ENCODE data around the gene NOXO1.
"Not testable (repeated sequence)": the region's sequence is repeated elsewhere in the genome, so short reads cannot be mapped to it uniquely, and the experiment has no call there.

Gene NOXO1

GRCh38 chr16:1963806-1964505 is 17.3 kb downstream of the NOXO1 start:
- Mint-ChIP-seq H3K4me3 (peak overlapping the region; percentile 94), H3K36me3 (peaks cover 22% of the 10 kb centered on the region), H3K27me3 (no peaks in the 10 kb centered on the region), H3K9me3 (no peaks in the 10 kb centered on the region), H3K27ac (peak overlapping the region; percentile 98), H3K4me1 (peaks cover 34% of the 10 kb centered on the region)

GRCh38 chr16:1962161-1963153 is 18.8 kb downstream of the NOXO1 start:
- peaks cover 22% of the 10 kb centered on the region for H3K36me3 Mint-ChIP-seq
- H3K9me3 Mint-ChIP-seq, H3K27me3 Mint-ChIP-seq: not testable (repeated sequence)
- H3K4me3 Mint-ChIP-seq = peak overlapping the region; percentile 94
- H3K4me1 Mint-ChIP-seq = peaks cover 34% of the 10 kb centered on the region
- H3K27ac Mint-ChIP-seq = peak overlapping the region; percentile 98

- H3K4me3 Mint-ChIP-seq = peak overlapping the region; percentile 94
- no peaks in the 10 kb centered on the region for H3K27me3 Mint-ChIP-seq
- H3K27ac Mint-ChIP-seq = peak overlapping the region; percentile 98
- H3K36me3 Mint-ChIP-seq = peaks cover 22% of the 10 kb centered on the region
- H3K4me1 Mint-ChIP-seq = peaks cover 34% of the 10 kb centered on the region
- H3K9me3 Mint-ChIP-seq = no peaks in the 10 kb centered on the region
Observed at GRCh38 chr16:1961651-1962067, 19.6 kb downstream of the NOXO1 start.

- no peaks in the 10 kb centered on the region for H3K9me3 Mint-ChIP-seq
- peak overlapping the region; percentile 94 for H3K4me3 Mint-ChIP-seq
- H3K27ac Mint-ChIP-seq = peak overlapping the region; percentile 92
- H3K36me3 Mint-ChIP-seq = peaks cover 22% of the 10 kb centered on the region
- no peaks in the 10 kb centered on the region for H3K27me3 Mint-ChIP-seq
- H3K4me1 Mint-ChIP-seq = peaks cover 34% of the 10 kb centered on the region
Observed at GRCh38 chr16:1960665-1961630, 20.3 kb downstream of the NOXO1 start.

- peaks cover 19% of the 10 kb centered on the region for H3K36me3 Mint-ChIP-seq
- peak within 1 kb of the TSS; percentile 94 for H3K4me3 Mint-ChIP-seq
- no peaks in the 10 kb centered on the region for H3K9me3 Mint-ChIP-seq
- peaks cover 28% of the 10 kb centered on the region for H3K4me1 Mint-ChIP-seq
- H3K27me3 Mint-ChIP-seq = no peaks in the 10 kb centered on the region
- peak within 1 kb of the TSS; percentile 92 for H3K27ac Mint-ChIP-seq
Observed at GRCh38 chr16:1959269-1960039, 21.8 kb downstream of the NOXO1 start, which contains the start of gene NDUFB10. NDUFB10 (plus strand) TSS chr16:1959538; CDS start chr16:1959625, 87 bp downstream.

GRCh38 chr16:1958715-1959268 is 22.5 kb downstream of the NOXO1 start:
- H3K27ac Mint-ChIP-seq = peak overlapping the region; percentile 46
- peaks cover 15% of the 10 kb centered on the region for H3K36me3 Mint-ChIP-seq
- no peaks in the 10 kb centered on the region for H3K27me3 Mint-ChIP-seq
- H3K9me3 Mint-ChIP-seq = no peaks in the 10 kb centered on the region
- peaks cover 28% of the 10 kb centered on the region for H3K4me1 Mint-ChIP-seq
- H3K4me3 Mint-ChIP-seq = peak overlapping the region; percentile 94

GRCh38 chr16:1958143-1958491 is 23.2 kb downstream of the NOXO1 start:
- H3K9me3 Mint-ChIP-seq, H3K27me3 Mint-ChIP-seq, H3K36me3 Mint-ChIP-seq, H3K4me3 Mint-ChIP-seq, H3K27ac Mint-ChIP-seq: not testable (repeated sequence)
- H3K4me1 Mint-ChIP-seq = peaks cover 25% of the 10 kb centered on the region

GRCh38 chr16:1957434-1958142 is 23.7 kb downstream of the NOXO1 start:
- H3K27ac Mint-ChIP-seq, H3K4me3 Mint-ChIP-seq, H3K27me3 Mint-ChIP-seq, H3K36me3 Mint-ChIP-seq, H3K9me3 Mint-ChIP-seq: not testable (repeated sequence)
- H3K4me1 Mint-ChIP-seq = peaks cover 21% of the 10 kb centered on the region

- H3K27me3 Mint-ChIP-seq = no peaks in the 10 kb centered on the region
Observed at GRCh38 chr16:1953734-1954133, 27.5 kb downstream of the NOXO1 start.

GRCh38 chr16:1950559-1950958 is 30.7 kb downstream of the NOXO1 start:
- no peak overlapping the region for H3K4me3 Mint-ChIP-seq
- no peak overlapping the region for H3K27ac Mint-ChIP-seq
- no peaks in the 10 kb centered on the region for H3K27me3 Mint-ChIP-seq
- no peaks in the 10 kb centered on the region for H3K36me3 Mint-ChIP-seq
- no peaks in the 10 kb centered on the region for H3K4me1 Mint-ChIP-seq
- H3K9me3 Mint-ChIP-seq = no peaks in the 10 kb centered on the region

More at GRCh38 chr16:1953734-1954133, 27.5 kb downstream of the NOXO1 start:
- Mint-ChIP-seq H3K27ac (no peak overlapping the region), H3K4me3 (no peak overlapping the region), H3K36me3 (no peaks in the 10 kb centered on the region), H3K9me3 (no peaks in the 10 kb centered on the region), H3K4me1 (no peaks in the 10 kb centered on the region)

- H3K4me3 Mint-ChIP-seq = no peak overlapping the region
- no peaks in the 10 kb centered on the region for H3K9me3 Mint-ChIP-seq
- H3K4me1 Mint-ChIP-seq = no peaks in the 10 kb centered on the region
- H3K27ac Mint-ChIP-seq = no peak overlapping the region
- H3K36me3 Mint-ChIP-seq = no peaks in the 10 kb centered on the region
- no peaks in the 10 kb centered on the region for H3K27me3 Mint-ChIP-seq
Observed at GRCh38 chr16:1950047-1950446, 31.2 kb downstream of the NOXO1 start.

- Mint-ChIP-seq H3K4me1 (peaks cover 1% of the 10 kb centered on the region), H3K27me3 (no peaks in the 10 kb centered on the region), H3K4me3 (no peak overlapping the region), H3K9me3 (no peaks in the 10 kb centered on the region), H3K36me3 (no peaks in the 10 kb centered on the region), H3K27ac (no peak overlapping the region)
Observed at GRCh38 chr16:1949507-1949906, 31.8 kb downstream of the NOXO1 start.

GRCh38 chr16:1947369-1947670 is 33.9 kb downstream of the NOXO1 start:
- Mint-ChIP-seq H3K4me1 (peaks cover 10% of the 10 kb centered on the region), H3K9me3 (no peaks in the 10 kb centered on the region), H3K4me3 (no peak overlapping the region), H3K36me3 (no peaks in the 10 kb centered on the region), H3K27ac (no peak overlapping the region), H3K27me3 (no peaks in the 10 kb centered on the region)
